ENCODE data around the gene IGSF5. TPM values are rescaled to one million over a fixed set of nuclear protein-coding genes. Genes with fewer than 3 reads are reported as not detected.

IGSF5 gene
- total RNA-seq, 6 experiments from 2014 or later = not detected

DNA sequence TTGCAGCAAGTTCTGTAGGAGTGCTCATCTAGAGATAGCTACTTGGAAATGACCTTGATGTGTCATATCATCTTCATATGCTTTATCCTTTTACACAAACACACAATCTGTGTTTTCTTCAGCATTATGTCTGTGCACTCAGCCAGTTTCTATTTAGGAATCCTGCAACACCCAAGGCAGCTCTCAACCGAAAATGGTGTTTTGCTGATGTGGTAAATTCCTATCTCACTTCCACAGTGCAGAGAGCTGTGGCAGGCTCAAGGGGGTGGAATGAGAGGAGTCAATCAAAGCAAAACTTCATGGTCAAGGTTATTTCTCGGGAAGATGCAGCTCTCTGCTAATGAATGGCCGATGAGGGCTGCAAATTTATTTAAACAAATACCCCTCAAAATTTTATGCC lies 59.3 kb downstream of the IGSF5 start:
- Mint-ChIP-seq H3K27me3 (ENCODE audit: insufficient read depth) (no peaks in the 10 kb centered on the region; the same call in 1 of the 2 replicates), H3K27ac (no peak overlapping the region), H3K4me1 (ENCODE audit: low read depth) (no peaks in the 10 kb centered on the region), H3K36me3 (ENCODE audit: low read depth) (no peaks in the 10 kb centered on the region), H3K9me3 (peaks cover 11% of the 10 kb centered on the region), H3K4me3 (no peak overlapping the region)
- TF ChIP-seq, protein P1, sequence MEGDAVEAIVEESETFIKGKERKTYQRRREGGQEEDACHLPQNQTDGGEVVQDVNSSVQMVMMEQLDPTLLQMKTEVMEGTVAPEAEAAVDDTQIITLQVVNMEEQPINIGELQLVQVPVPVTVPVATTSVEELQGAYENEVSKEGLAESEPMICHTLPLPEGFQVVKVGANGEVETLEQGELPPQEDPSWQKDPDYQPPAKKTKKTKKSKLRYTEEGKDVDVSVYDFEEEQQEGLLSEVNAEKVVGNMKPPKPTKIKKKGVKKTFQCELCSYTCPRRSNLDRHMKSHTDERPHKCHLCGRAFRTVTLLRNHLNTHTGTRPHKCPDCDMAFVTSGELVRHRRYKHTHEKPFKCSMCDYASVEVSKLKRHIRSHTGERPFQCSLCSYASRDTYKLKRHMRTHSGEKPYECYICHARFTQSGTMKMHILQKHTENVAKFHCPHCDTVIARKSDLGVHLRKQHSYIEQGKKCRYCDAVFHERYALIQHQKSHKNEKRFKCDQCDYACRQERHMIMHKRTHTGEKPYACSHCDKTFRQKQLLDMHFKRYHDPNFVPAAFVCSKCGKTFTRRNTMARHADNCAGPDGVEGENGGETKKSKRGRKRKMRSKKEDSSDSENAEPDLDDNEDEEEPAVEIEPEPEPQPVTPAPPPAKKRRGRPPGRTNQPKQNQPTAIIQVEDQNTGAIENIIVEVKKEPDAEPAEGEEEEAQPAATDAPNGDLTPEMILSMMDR (IDR thresholded peaks at IDR 0.05) = no peak
- no peak for DNase-seq

DNA sequence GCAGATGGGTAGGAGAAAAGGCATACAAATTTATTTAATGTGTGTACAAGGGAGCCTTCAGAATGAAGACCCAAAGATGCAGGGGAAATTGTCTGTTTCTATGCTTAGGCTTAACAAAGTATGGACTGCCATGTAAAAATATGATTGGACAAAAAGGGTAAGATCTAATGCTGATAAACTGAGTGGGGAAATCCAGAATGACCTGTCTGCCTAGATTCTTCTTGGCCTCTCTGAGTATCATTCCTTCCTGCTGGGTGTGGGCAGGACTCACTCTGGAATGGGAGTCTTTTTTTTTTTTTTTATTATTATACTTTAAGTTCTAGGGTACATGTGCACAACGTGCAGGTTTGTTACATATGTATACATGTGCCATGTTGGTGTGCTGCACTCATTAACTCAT lies 61.0 kb downstream of the IGSF5 start:
- no peak overlapping the region for H3K27ac Mint-ChIP-seq
- no peak overlapping the region for H3K4me3 Mint-ChIP-seq
- TF ChIP-seq, protein P1 (IDR thresholded peaks at IDR 0.05) = no peak
- DNase-seq = no peak
- no peaks in the 10 kb centered on the region for H3K27me3 Mint-ChIP-seq (ENCODE audit: insufficient read depth)
- no peaks in the 10 kb centered on the region for H3K4me1 Mint-ChIP-seq (ENCODE audit: low read depth)
- H3K9me3 Mint-ChIP-seq = peaks cover 11% of the 10 kb centered on the region
- no peaks in the 10 kb centered on the region for H3K36me3 Mint-ChIP-seq (ENCODE audit: low read depth)

DNA sequence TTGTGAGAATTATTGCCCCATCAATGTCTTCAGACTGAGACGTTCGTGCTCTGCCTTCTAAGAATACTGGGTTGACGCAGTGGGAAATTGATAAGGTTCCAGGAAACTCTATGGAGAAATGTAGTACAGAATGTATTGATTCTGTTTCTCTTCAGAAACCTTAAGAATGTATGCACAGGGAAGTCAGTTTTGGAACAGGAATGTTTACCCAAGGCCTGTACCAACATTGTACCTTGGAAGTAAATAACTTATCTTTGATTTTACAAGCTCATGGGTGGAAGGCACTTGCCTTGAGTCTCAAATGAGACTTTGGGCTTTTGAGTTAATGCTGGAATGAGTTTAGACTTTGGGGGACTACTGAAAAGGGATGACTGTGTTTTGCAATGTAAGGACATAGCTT lies 62.8 kb downstream of the IGSF5 start:
- Mint-ChIP-seq H3K27me3 (ENCODE audit: insufficient read depth) (no peaks in the 10 kb centered on the region), H3K27ac (no peak overlapping the region), H3K4me1 (ENCODE audit: low read depth) (no peaks in the 10 kb centered on the region), H3K36me3 (ENCODE audit: low read depth) (no peaks in the 10 kb centered on the region), H3K4me3 (no peak overlapping the region), H3K9me3 (peaks cover 12% of the 10 kb centered on the region)
- TF ChIP-seq, protein P1 (IDR thresholded peaks at IDR 0.05) = no peak
- DNase-seq = no peak

DNA sequence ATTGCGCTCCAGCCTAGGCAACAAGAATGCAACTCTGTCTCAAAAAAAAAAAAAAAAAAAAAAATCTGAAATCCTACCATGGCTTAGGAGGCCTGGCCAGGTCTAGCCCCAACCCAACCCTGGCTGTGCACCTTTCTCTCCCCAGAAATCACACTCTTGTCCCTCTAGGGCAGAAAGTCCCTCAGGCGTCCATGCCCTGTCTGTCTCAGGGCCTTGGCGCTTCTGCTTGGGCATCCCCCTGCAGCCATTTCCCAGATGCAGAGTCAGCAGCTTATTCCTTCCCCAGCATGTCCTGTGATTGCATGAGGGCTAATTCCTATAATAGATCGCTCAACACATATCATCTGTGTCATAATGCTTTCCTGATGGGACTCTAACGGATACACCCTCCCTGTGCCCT lies 65.0 kb downstream of the IGSF5 start:
- Mint-ChIP-seq H3K4me3 (no peak overlapping the region), H3K27me3 (ENCODE audit: insufficient read depth) (no peaks in the 10 kb centered on the region), H3K4me1 (ENCODE audit: low read depth) (no peaks in the 10 kb centered on the region), H3K27ac (no peak overlapping the region), H3K36me3 (ENCODE audit: low read depth) (no peaks in the 10 kb centered on the region), H3K9me3 (peaks cover 20% of the 10 kb centered on the region)
- DNase-seq = no peak
- TF ChIP-seq, protein P1 (IDR thresholded peaks at IDR 0.05) = no peak

DNA sequence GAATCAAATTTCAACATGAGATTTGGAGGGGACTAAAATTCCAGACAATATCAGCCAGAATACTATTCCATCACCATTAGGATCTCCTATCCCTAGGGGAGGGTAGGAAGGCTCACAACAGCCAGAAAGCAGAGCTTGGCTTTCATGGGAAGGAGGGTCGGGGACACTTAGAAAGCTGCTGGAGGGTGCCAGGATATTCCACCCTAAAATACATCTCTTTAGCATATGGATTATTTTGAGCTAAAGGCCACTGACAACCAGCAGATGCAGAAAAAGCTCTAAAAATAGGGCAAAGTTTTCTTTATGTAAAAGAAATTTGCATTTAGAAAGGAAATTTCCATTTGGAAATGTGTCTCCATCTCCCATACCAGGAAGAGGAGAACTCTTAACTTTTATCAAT lies 68.0 kb downstream of the IGSF5 start:
- Mint-ChIP-seq H3K27ac (no peak overlapping the region), H3K36me3 (ENCODE audit: low read depth) (no peaks in the 10 kb centered on the region), H3K9me3 (peaks cover 26% of the 10 kb centered on the region)

More for the DNA sequence above, 68.0 kb downstream of the IGSF5 start:
- H3K27me3 Mint-ChIP-seq (ENCODE audit: insufficient read depth) = no peaks in the 10 kb centered on the region; the same call in 1 of the 2 replicates
- TF ChIP-seq, protein P1 (IDR thresholded peaks at IDR 0.05) = no peak
- H3K4me3 Mint-ChIP-seq = no peak overlapping the region
- no peak for DNase-seq
- no peaks in the 10 kb centered on the region for H3K4me1 Mint-ChIP-seq (ENCODE audit: low read depth)
